GM20000 (cell line): ENCODE measurements around the gene NPW.
"Not testable (repeated sequence)": the region's sequence is repeated elsewhere in the genome, so short reads cannot be mapped to it uniquely, and the experiment has no call there.

ENCODE experiments used
- DNase-seq: peaks from one replicate; pipeline ENCODE4 v3.0.0; 2012; ENCODE audit warnings: low spot score
- TF ChIP-seq, protein P1 (sequence below): IDR thresholded peaks from 2 replicates; pipeline ENCODE4 v1.5.1; 2012; ENCODE audit warnings: mild to moderate bottlenecking, control low read depth; ENCODE audit errors: extremely low read depth, missing control alignments

NPW gene

GRCh38 chr16:2009791-2010510 lies 9.6 kb upstream of the NPW start, which contains the start of gene ZNF598:
Gene ZNF598, minus strand, starts transcription at chr16:2009821.
- peak; percentile 99 for DNase-seq
- TF ChIP-seq, protein P1, sequence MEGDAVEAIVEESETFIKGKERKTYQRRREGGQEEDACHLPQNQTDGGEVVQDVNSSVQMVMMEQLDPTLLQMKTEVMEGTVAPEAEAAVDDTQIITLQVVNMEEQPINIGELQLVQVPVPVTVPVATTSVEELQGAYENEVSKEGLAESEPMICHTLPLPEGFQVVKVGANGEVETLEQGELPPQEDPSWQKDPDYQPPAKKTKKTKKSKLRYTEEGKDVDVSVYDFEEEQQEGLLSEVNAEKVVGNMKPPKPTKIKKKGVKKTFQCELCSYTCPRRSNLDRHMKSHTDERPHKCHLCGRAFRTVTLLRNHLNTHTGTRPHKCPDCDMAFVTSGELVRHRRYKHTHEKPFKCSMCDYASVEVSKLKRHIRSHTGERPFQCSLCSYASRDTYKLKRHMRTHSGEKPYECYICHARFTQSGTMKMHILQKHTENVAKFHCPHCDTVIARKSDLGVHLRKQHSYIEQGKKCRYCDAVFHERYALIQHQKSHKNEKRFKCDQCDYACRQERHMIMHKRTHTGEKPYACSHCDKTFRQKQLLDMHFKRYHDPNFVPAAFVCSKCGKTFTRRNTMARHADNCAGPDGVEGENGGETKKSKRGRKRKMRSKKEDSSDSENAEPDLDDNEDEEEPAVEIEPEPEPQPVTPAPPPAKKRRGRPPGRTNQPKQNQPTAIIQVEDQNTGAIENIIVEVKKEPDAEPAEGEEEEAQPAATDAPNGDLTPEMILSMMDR, result no peak

GRCh38 chr16:2011726-2012125 lies 7.9 kb upstream of the NPW start:
- not testable (repeated sequence) for DNase-seq

GRCh38 chr16:2013527-2013926 lies 6.1 kb upstream of the NPW start:
- TF ChIP-seq, protein P1, result no peak
- DNase-seq, result no peak

DNA sequence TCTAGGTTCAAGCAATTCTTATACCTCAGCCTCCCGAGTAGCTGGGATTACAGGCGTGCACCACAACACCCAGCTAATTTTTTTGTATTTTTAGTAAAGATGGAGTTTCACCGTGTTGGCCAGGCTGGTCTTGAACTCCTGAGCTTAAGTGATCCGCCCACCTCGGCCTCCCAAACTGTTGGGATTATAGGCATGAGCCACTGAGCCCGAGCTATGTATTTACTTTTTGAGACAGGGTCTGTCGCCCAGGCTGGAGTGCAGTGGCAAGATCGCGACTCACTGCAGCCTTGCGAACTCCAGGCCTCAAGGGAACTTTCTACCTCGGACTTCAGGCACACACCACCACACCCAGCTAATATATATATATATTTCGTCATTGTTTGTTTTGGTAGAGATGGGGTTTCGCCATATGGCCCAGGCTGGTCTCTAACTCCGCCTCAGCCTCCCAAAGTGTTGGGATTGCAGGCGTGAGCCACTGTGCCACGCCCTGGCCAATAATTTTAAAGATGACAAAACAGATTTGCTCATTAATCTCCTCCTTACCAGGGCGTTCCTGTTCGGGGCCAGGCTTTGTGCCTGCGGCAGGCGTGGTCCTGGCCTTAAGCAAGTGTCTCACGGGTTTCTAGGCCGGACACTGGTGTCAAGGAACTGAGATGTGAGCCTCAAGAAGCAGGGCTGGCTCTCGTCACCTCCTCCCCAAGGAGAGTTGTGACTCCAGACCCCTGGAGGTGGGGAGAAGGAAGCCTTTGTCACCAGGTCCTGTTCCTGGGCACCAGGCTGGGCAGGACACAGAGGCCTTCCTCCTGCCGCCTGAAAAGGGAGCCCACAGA lies 4.3 kb upstream of the NPW start:
- TF ChIP-seq, protein P1, result no peak
- DNase-seq, result no peak

GRCh38 chr16:2015947-2016208 lies 3.7 kb upstream of the NPW start:
- no peak for DNase-seq
- TF ChIP-seq, protein P1, result no peak

DNA sequence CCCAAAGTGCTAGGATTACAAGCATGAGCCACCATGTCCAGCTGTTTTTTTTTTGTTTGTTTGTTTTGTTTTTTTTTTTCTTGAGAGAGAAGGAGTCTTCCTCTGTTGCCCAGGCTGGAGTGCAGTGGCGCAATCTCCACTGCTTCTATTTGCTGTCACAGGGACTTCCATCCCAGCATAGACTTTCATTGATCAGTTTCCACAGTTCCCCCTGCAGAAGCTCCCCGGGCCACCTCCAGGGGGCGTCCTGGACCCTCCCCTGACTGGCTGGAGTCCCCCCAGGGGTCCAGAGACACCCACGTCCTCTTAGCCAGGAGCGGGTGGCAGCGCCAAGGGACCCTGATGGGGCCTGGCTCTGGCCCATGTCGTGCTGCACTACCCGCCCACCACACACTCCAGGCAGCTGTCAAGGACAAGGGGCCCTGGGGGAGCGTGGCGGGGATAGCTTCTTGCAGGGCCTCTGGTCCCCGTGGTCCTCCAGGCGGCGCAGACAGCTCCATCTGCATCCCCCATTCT lies 3.1 kb upstream of the NPW start:
- DNase-seq, result no peak
- TF ChIP-seq, protein P1, result peak; percentile 8

GRCh38 chr16:2019921-2020831 lies 591 bp downstream of the NPW start:
- DNase-seq, result no peak
- TF ChIP-seq, protein P1, result no peak
